Stimulated activated CD4-positive, alpha-beta T cell treated with anti-CD3 and anti-CD28 coated beads, Interleukin-12 subunit alpha, Interleukin-12 subunit beta, amount 100 ng/mL, for 48 hours (primary cell): ENCODE results near the gene IMMP1L.
"Not testable (repeated sequence)": the region's sequence is repeated elsewhere in the genome, so short reads cannot be mapped to it uniquely, and the experiment has no call there.

ENCODE experiments used
- DNase-seq, 3 donors: peaks; one replicate each; pipeline ENCODE4 v3.0.0-alpha.2; 2020; ENCODE audit warnings: low read depth in 2 of 3, low spot score in 1 of 3

The IMMP1L gene, protein sequence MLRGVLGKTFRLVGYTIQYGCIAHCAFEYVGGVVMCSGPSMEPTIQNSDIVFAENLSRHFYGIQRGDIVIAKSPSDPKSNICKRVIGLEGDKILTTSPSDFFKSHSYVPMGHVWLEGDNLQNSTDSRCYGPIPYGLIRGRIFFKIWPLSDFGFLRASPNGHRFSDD

DNA sequence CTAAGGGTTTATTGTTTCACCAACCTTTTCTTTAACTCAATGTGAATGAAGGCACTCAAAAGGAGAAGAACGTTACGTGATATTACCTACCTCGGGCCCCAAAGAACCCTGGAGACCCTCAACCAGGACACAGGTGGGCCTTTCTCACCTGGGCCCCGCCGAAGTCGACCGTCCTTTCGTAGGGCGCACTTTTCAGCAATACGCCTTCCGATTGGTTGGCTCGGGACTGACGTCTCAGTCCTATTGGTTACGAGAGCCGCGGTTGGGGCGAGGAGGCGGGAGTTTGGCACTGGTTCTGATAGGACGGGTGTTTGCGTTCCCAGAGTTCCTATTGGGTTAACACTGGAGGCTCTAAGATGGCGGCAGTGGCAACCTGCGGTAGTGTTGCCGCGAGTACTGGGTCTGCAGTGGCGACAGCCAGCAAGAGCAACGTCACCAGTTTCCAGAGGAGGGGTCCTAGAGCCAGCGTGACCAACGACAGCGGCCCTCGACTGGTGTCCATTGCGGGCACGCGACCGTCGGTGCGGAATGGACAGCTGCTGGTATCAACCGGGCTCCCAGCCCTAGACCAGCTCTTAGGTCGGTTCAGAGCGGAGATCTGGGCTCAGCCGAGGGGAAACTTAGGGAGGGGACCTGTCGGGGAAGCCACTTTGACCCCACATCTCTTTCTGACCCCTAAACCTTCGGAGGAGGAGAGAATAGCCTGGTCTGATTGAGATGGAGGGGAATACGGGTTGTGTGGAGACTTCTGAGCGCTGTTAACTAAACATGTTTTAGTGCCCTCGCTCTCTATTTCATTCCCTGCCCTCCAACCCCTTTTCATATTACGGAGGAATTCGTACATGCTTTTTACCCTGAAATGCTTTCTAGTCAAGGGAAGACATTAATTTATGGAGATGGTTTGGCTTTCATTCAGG, at the start of gene IMMP1L, which contains the start of gene ELP4:
IMMP1L (minus strand) TSS at position 194 of the 917 bp plus-strand sequence. CDS start 46,346 bp downstream, outside the sequence.
ELP4 (plus strand) TSS at position 339 of the 917 bp plus-strand sequence; CDS start at position 357, 18 bp downstream.
- peak; percentile 89 to 92 (median 91) for DNase-seq

- DNase-seq: no peak
These were observed 48.6 kb upstream of the IMMP1L start for GRCh38 chr11:31558001-31558400.

DNA sequence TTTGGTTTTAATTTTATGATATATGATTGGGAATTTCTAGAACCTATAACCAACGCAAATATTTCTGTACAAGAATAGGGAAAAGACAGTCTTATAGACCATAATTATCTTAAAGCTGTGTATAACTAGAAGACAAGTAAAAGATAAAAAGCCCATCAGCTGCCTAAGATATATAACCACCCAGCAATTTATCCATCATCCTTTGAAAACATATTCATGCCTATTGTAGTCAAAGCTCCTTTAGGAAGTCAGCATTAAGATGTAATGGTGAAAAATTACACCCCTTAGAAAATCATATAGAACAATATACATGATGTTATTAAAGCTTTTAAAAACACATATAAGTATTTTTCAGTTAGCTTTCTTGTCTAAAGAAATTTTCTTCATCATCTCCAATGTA, 46.5 kb upstream of the IMMP1L start:
- no peak for DNase-seq

DNA sequence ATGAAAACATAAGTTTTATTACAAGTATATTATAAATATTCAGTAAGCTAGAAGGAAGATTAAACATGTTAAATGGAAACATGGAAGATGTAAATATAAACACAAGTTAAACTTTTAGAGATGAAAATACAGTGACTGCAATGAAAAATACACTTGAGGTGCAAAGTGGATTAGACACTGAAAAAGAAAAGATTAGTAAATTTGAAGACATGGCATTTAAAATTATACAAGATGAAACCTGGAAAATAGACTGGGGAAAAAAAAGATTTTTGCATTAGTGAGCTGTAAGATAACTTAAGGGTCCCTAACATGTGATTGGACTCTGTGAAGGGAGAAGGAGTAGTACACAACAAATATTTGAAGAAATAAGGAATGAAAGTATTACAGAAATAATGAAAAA, 33.4 kb upstream of the IMMP1L start:
- DNase-seq: no peak

GRCh38 chr11:31535479-31535878, 26.1 kb upstream of the IMMP1L start:
- DNase-seq: no peak

- no peak for DNase-seq
These were observed 21.9 kb upstream of the IMMP1L start for GRCh38 chr11:31531293-31531692.

DNA sequence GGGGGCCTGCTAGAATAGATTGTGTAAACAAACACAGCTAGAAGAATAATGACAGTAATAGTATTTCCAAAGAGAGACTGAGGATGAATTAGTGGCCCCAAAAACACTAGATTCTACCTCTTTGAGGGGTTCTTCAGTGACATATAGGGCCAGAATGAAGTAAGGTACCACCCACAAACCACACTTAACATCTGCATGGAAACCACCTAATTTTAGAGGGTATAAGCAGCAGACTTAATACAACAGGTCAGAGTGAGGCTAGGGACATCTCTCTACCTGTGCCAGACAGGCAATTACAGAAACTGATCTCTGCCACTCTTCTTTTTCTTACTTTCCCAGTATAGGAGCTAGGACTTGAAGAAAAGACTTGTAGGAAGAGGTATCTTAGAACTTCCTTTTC, 20.3 kb upstream of the IMMP1L start:
- no peak for DNase-seq

- no peak for DNase-seq
These were observed 19.8 kb upstream of the IMMP1L start for GRCh38 chr11:31529189-31529588.

DNA sequence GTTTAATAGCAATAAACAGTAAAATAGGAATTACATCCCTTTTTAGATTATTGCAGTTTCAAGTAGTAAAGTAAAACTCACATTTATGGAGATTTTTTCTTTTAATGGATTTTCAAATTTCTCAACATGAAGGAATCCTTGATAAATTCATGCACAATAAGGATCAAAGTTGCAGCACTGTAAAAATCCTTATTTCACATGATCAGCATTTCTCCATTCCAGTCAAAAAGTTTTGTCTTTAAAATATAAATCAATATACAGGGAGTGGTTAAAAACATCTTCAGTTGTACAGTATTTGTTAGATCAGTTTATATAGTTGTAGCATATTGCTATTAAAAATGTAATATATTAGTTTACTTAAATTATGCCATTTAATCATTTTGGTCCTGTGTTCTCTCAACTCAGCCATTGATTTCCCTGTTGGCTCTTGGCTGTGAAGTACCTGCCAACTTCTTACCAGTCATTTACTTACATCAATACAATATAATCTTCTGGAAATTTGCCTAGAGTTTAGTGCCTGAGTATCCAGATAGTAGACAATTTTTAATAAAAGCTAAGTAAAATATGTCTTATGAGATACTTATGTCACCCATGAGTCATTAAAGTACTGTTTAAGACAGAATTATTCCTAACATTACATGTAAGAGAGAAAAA, 12.2 kb upstream of the IMMP1L start:
- DNase-seq: no peak

DNA sequence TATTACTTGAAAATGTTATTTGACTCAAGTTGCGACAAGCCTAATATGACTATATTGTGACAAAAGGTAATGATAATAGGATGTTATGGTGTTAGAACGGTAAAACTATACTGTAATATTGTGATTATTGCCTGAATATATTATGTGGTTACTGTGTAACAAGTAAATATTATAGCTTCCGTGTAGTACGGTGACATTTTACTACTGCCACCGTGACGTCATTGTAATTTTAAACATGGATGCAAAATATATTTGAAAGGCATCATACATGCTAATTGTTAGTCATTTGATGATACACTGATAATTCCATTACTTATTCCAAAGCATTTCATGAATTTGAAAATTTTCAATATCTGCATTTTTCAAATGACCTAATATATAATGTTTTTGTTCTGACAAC, 2.7 kb upstream of the IMMP1L start:
- DNase-seq: no peak

- peak in 1 of 3 donors; percentile 1 for DNase-seq
These were observed 382 bp downstream of the IMMP1L start for GRCh38 chr11:31509051-31509428.

DNA sequence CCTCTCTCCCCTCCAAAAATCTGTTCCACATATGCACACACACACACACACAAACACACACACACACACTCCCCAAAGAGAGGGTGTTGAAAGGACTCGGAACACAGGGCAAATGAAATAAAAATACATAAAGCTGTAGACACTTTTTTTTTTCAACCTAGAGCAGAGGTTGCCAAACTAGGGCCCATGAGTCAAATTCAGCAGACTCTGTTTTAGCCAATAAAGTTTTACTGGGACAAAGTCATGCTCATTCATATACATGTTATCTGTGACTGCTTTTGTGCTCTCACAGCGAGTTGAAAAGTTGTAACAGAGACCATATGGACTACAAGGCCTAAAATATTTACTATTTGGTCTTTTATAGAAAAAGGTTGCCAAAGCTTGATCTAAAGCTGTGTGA, 8.9 kb downstream of the IMMP1L start:
- DNase-seq: no peak

DNA sequence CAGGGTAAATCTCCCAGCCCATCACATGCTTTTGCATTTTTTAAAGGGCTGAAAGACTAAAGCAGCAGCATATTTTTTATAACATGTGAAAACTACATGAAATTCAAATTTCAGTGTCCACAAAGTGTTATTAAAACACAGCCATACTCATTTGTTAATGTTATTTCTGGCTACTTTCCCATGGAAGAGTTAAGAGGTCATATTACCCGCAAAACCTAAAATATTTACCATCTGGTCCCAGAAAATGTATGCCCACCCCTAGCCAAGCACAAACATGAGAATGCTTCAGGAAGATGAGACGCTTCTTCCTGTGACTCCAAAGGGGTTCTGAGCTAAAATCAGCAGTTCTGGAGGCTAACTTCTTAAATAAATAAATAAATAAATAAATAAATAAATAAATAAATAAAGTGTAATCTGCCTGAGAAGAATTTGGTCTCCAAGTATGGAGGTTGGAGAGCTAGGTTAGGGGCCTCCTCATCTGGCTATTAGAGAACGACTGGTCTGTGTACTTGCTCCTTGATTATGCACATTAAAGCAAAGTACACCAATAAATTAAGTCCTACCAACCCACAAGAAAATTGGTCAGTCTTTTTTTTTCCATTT, 9.7 kb downstream of the IMMP1L start:
- no peak for DNase-seq

- not testable (repeated sequence) for DNase-seq
These were observed 15.7 kb downstream of the IMMP1L start for GRCh38 chr11:31493762-31494161.

GRCh38 chr11:31493235-31493634, 16.2 kb downstream of the IMMP1L start:
- no peak for DNase-seq

GRCh38 chr11:31492320-31492913, 17.0 kb downstream of the IMMP1L start:
- no peak for DNase-seq

- DNase-seq: no peak
These were observed 21.6 kb downstream of the IMMP1L start for GRCh38 chr11:31487848-31488247.

DNA sequence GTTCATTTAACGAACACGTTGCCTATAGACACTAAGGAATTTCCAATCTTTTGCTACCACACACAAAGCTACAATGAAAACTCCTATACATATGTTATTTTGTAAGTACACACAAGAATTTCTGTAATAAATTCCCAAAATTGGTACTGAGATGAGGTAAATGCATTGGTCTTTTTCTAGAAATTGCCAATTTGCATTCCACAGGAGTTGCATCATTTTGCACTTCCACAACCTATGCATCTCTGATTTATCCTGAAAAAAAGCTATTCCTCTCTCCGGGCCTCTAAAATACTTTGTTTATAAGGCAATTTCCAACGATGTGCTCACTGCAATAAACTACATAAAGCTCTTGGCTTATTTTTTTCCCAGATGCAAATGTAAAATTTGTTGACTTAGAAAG, 24.9 kb downstream of the IMMP1L start:
- no peak for DNase-seq

DNA sequence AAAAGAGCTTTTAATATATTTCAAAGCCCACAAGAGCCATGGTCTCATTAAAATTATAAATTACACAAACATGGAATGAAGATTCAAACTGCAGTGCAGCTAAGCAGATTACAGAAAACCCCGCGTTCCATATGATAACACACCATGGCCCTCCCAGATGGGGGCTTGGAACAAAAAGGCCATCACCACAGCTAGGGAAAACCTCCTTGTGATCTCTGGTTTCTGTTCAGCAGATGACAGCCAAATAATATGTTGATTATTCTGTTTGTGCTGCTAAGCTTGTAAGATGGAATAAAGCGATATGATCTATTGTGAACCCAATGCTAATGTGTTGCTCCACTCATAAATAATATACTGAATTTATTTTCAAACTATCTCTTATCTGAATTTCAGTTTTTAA, 28.5 kb downstream of the IMMP1L start:
- no peak for DNase-seq

DNA sequence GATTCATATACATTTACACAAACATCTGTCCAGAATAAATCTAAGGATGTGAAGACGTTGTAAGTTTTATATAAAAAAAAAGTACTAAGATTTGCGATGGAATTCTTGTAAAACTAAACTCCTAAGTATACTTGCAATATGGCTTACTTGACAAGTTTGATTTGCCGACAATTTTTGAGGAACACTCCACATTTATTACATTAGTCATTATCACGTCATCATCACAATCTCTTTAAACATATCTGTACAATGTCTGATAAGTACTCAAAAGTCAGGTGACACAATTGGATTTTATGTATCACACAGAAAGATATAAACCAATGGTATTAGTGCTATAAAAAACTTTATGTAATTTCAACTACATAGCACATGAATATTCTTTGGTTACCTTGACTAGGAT, 30.4 kb downstream of the IMMP1L start:
- no peak for DNase-seq

DNA sequence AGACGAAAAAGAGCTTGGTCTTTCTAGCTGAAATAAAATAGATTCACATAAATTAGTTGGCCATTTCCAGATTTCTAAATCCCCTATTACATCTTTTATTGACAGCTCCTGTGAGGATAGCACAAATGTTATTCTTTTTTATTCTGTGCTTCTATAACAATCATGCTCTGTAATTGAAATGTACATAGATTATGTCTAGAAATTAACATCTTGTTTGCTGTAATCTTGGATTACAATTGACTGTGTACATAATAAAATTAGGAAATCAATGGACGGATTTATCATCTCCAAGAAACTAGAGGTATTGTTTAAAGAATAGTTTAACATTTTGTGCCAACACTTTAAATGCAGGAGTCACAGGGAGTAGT, 31.2 kb downstream of the IMMP1L start:
- DNase-seq: no peak
